GM12801 (cell line): ENCODE results near the gene CTNNA2.

Source experiments
- CTCF ChIP-seq: IDR thresholded peaks from one replicate; pipeline ENCODE4 v1.5.1; 2011; ENCODE audit warnings: control low read depth; ENCODE audit not compliant: insufficient read length; ENCODE audit errors: extremely low read depth

The CTNNA2 gene

DNA sequence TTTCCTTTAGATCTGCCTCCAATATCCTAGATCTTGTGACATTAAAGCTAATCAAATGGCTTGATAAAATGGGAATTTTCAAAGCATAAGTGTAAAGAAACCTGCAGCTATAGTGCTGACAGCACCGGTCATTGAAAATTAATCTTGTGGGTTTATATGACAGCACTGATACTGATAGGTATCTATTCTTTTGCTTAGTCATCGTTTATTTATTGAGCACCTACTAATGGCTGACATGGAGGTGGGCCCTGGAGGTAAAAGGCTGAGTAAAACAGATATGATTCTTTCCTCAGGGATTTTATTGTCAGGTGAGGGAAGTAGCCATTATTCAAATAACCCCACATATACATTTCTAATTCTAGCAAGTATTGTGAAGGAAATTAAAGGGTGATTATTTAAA, 509.2 kb downstream of the CTNNA2 start:
- TF ChIP-seq CTCF, result no peak

DNA sequence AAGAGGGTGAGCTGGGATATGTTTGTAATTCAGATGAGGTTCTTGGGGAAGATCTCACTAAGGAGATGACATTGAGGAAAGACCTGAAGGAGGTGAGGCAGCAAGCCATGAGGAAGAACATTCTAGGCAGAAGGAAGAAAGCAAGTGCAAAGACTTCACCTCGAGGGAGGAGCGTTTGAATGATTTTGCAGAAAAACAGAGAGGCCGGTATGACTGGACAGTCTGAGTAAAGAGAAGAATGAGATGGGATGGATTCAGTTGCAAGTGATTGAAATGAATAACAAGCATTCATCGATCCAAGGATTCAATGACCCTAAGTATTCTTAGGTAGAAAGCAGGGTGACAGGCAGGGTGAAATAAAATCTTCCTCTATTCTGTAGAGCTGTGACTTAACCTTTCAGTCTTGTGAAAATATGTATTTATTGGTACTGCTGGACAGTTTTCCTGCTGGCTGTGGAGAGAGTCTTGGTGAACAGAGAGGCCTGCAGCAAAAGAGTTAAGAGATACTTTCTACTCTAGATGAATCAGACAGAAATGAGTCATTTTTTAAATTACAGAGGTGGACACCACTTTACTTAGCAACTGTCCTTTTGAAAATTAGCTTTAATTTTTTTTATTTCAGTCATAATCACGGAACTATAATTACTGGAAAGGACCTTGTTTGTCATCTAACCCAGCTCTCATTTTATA, 513.3 kb downstream of the CTNNA2 start:
- TF ChIP-seq CTCF, result no peak

GRCh38 chr2:80028051-80028450, 515.2 kb downstream of the CTNNA2 start:
- TF ChIP-seq CTCF, result no peak

DNA sequence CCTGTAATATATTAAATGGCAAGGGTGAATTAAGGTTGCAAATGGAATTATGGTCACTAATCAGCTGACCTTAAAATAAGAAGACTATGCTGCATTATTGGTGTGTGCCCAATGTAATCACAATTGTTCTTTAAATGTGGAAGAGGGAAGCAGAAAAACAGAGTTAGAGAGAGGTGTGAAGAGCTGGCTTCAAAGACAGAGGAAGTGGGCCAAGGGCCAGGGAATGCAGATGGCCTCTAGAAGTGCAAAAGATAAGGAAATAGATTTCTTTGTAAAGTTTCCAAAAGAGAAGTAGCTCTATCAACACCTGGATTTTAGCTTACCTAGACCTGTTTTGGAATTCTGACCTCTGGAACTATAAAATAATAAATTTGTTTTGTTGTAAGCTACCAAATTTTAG, 515.7 kb downstream of the CTNNA2 start:
- TF ChIP-seq CTCF, result no peak

DNA sequence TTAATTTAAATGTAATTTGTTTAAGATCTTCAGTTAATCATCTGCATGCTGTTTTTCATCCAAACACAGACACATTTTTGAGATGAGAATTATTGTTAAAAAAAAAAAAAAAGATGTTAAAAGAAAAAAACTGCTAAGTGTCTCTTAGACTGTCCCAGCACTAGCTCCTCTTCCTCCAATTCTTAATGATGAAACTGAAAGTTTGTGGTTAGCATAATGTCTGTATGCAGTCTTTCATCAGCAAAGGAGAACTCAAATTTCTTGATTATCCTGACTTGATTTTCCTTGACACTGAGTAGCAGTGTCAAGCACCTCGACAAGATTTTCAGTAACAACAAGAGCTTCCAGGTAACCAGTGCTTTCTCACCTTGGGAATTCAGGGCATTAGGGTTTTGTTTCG, 517.3 kb downstream of the CTNNA2 start:
- TF ChIP-seq CTCF, result no peak

DNA sequence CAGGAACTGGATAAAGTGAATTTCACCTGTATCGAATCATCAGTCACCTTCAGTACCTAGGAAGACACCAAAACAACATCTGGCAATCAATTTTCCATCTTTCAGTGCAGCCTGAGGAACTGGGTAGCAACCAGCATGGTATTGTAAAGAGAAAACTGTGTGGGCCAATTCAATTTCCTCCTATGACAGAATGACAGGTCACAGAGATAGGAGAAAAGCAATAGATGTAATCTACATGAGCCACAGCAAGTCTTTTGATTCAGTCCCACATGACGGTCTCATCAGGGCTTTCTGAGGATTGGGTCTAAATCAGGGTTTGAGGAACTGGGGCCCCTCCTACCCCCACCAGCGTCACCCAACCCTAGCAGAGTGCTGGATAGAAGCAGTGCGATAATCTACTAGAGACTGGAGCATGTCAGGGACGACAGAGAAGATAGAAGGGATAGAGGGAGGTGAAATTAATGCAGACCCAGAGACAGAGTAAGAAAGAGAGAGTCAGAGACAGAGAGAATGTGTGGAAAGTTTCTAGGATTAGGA, 523.0 kb downstream of the CTNNA2 start:
- TF ChIP-seq CTCF, result no peak

- TF ChIP-seq CTCF, result no peak
Measured at GRCh38 chr2:80037310-80037709, 524.5 kb downstream of the CTNNA2 start.
